ENCODE results near the gene KCTD8. TPM values are rescaled to one million over a fixed set of nuclear protein-coding genes. Genes with fewer than 3 reads are reported as not detected.

Gene KCTD8
- total RNA-seq, 4 donors from 2014 or later: 0.63 to 1.5 (median 1.1) TPM; not detected in 1

- H3K9me3 ChIP-seq: no peaks in the 10 kb centered on the region
- no peaks in the 10 kb centered on the region for H3K36me3 ChIP-seq
- TF ChIP-seq POLR2A (IDR thresholded peaks at IDR 0.05) (no peak), EP300 (IDR thresholded peaks at IDR 0.05) (no peak)
- TF ChIP-seq, protein P1, sequence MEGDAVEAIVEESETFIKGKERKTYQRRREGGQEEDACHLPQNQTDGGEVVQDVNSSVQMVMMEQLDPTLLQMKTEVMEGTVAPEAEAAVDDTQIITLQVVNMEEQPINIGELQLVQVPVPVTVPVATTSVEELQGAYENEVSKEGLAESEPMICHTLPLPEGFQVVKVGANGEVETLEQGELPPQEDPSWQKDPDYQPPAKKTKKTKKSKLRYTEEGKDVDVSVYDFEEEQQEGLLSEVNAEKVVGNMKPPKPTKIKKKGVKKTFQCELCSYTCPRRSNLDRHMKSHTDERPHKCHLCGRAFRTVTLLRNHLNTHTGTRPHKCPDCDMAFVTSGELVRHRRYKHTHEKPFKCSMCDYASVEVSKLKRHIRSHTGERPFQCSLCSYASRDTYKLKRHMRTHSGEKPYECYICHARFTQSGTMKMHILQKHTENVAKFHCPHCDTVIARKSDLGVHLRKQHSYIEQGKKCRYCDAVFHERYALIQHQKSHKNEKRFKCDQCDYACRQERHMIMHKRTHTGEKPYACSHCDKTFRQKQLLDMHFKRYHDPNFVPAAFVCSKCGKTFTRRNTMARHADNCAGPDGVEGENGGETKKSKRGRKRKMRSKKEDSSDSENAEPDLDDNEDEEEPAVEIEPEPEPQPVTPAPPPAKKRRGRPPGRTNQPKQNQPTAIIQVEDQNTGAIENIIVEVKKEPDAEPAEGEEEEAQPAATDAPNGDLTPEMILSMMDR (IDR thresholded peaks at IDR 0.05): no peak
- H3K27ac ChIP-seq: no peak overlapping the region
- H3K4me3 ChIP-seq: no peak overlapping the region
- no peak for DNase-seq (ENCODE audit: low spot score in 2 of 2)
- no peaks in the 10 kb centered on the region for H3K4me1 ChIP-seq
- no peaks in the 10 kb centered on the region for H3K27me3 ChIP-seq
Measured at GRCh38 chr4:44237643-44238042, 211.0 kb downstream of the KCTD8 start.

GRCh38 chr4:44235897-44236296, 212.7 kb downstream of the KCTD8 start:
- TF ChIP-seq POLR2A (IDR thresholded peaks at IDR 0.05) (no peak), EP300 (IDR thresholded peaks at IDR 0.05) (no peak)
- TF ChIP-seq, protein P1 (IDR thresholded peaks at IDR 0.05): no peak

DNA sequence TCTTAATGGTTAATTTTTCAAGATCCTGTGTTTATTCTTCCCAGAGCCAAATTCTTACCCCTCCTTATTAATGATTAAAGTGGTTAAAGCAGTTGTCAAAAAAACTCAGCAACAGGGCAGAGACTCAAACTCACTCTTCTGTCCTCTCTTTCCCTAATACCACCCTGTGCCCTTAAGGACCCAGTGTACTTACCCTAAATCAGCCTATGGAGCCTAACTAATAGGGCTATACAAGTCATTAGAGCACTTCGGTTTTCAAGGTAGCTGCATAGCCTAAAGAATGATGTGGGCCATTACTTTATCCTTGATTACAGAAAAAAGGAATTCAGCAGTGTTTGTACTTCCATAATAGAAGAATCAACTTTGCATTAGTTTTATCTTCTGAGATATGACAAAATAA, 216.3 kb downstream of the KCTD8 start:
- TF ChIP-seq, protein P1 (IDR thresholded peaks at IDR 0.05): no peak
- TF ChIP-seq EP300 (IDR thresholded peaks at IDR 0.05) (no peak), POLR2A (IDR thresholded peaks at IDR 0.05) (no peak)
- H3K27me3 ChIP-seq: no peaks in the 10 kb centered on the region
- H3K4me1 ChIP-seq: no peaks in the 10 kb centered on the region
- H3K27ac ChIP-seq: no peak overlapping the region
- H3K9me3 ChIP-seq: no peaks in the 10 kb centered on the region
- no peaks in the 10 kb centered on the region for H3K36me3 ChIP-seq
- WGBS, 2 donors: 44 to 52% methylated on average over 1 of the region's 1 CpG
- DNase-seq (ENCODE audit: low spot score in 2 of 2): no peak
- H3K4me3 ChIP-seq: no peak overlapping the region

More at GRCh38 chr4:44235897-44236296, 212.7 kb downstream of the KCTD8 start:
- DNase-seq (ENCODE audit: low spot score in 2 of 2): no peak
- Histone ChIP-seq H3K36me3 (no peaks in the 10 kb centered on the region), H3K4me1 (no peaks in the 10 kb centered on the region), H3K9me3 (no peaks in the 10 kb centered on the region), H3K27me3 (no peaks in the 10 kb centered on the region), H3K27ac (no peak overlapping the region), H3K4me3 (no peak overlapping the region)
- 78 to 89% methylated on average over 3 of the region's 3 CpGs for WGBS, 2 donors

DNA sequence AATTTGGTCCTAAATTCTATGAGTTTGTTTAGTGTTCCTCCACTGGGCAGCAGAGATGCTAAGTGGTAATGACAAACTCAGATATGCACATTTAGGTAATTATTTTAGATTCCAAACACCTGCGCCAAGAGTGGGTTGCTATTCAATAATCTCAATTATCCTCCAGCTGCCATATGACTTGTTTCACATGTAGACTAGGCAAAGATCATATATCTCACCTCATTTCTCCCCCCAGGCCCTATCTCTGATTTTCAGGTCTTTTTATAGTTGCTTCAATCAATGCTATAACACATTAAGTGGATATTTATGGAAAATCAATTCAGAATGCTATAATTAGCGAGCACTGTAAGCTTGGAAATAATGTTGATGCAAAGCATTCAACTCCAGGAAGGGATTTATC, 217.6 kb downstream of the KCTD8 start:
- Histone ChIP-seq H3K4me1 (no peaks in the 10 kb centered on the region), H3K9me3 (no peaks in the 10 kb centered on the region), H3K27ac (no peak overlapping the region), H3K4me3 (no peak overlapping the region), H3K27me3 (no peaks in the 10 kb centered on the region), H3K36me3 (no peaks in the 10 kb centered on the region)
- TF ChIP-seq, protein P1 (IDR thresholded peaks at IDR 0.05): no peak
- TF ChIP-seq EP300 (IDR thresholded peaks at IDR 0.05) (no peak), POLR2A (IDR thresholded peaks at IDR 0.05) (no peak)
- WGBS, 2 donors: 86 to 92% methylated on average over 2 of the region's 2 CpGs
- no peak for DNase-seq (ENCODE audit: low spot score in 2 of 2)

DNA sequence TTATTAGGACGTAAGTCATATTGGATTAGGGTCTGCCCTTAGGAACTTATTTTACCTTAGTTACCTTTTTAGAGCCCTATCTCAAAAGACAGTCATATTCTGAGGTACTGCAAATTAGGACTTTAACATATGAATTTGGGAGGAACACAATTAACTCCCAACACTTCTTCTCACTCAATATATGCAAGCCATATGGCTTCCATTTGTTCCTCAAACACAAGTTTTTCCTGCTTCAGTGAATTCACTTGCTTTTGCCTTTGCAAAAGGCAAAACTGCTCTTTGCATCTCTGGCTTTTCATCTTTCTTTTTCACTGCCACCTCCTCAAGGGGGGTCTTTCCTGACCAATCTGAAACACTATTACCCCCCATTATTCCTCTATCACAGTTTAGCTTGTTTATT, 220.3 kb downstream of the KCTD8 start:
- no peak for DNase-seq (ENCODE audit: low spot score in 2 of 2)
- TF ChIP-seq, protein P1 (IDR thresholded peaks at IDR 0.05): no peak
- TF ChIP-seq EP300 (IDR thresholded peaks at IDR 0.05) (no peak), POLR2A (IDR thresholded peaks at IDR 0.05) (no peak)
- Histone ChIP-seq H3K4me1 (no peaks in the 10 kb centered on the region), H3K27ac (no peak overlapping the region), H3K36me3 (no peaks in the 10 kb centered on the region), H3K4me3 (no peak overlapping the region), H3K27me3 (no peaks in the 10 kb centered on the region), H3K9me3 (no peaks in the 10 kb centered on the region)
- 71 to 73% methylated on average over 1 of the region's 1 CpG for WGBS, 2 donors

Data from tibial nerve (tissue), 4 donors.